Right forelimb (tissue), 1 donor: Measurements from ENCODE around the gene TCF25.
"Not testable (repeated sequence)": the region's sequence is repeated elsewhere in the genome, so short reads cannot be mapped to it uniquely, and the experiment has no call there.

ENCODE experiments used
- DNase-seq: peaks from one replicate; pipeline ENCODE4 v3.0.0-alpha.2; 2018

Gene TCF25

DNA sequence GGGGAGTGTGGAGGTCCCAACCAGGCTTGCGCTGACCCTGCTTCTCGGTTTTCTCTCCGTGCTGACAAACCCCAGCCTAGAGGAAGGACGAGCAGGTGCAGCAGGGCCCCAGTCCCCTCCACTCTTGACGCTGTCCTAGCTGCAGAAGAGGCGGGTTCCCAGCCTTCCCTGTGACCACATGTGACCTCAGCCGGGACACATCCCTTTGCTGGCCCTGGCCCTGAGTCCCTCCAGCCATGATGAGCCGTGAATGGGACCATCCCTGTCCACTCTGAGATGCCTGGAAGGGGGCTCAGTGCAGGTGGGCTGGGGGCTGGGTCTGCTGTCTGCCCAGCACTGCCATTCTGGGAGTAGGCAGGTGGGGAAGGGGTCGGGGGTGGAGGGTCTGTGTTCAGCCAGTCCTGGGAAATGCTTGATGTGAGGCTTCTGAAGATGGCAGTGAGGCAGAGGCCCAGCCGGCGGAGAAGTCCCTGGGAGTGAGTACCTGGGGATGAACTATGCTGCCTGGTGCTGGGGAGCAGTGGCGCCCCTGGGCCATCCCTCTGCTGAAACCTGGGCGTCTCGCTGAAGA, 47.8 kb downstream of the TCF25 start:
- DNase-seq: no peak

DNA sequence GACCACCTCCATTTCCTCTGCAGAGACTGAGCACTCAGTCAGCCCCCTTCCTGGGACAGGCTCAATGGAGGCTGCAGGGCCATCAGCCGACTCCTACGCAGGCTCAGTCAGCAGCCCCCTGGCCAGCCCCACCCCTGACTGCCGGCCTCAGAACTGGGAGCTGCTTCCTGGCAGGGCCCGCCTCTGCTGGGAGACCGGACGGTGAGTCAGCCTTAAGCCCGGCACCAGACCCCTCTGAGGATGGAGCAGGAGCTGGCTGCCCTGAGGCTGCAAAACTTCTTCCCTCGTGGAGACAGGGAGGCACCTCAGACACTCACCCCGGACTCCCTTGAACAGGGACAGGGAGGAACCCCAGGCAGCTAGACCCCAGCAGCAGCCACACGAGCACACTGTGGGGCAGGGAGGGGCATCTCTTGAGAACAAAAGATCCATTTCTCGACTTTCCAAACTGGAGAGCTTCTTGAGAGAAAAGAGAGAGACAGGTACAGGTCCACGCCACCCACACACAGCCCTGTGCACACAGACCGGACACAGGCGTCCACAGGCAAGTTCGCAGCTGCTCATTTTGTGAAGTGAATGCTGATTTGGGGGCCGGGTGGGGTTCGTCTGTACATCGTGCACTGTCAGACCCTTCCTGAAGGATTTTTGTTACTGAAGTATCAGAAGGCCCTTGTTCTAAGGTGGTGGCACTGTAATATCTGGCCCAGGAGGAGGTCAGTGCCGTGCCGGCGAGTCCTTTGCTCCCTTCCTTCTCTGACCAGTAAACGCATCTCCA, 48.5 kb downstream of the TCF25 start:
- peak; percentile 84 for DNase-seq

DNA sequence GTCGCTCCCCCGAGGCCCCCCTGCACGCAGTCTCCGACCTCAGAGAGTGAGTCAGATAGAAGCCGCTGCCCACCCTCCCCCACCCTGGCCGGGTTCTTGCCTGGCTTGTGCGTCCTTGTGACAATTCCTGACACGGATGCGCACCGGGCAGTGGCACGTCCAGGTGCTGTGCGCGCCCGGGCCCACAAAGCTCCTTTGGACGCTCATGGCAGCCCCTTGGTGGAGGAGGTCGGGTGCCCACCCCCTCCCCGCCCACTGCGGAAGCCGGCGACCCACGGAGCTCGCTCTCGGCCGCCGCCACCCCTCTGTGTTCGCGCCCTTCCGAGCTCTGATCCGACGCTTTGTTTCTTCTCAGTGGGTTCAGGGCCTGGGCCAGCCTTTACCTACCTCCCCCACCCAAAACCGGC, 49.1 kb downstream of the TCF25 start:
- peak; percentile 76 for DNase-seq

DNA sequence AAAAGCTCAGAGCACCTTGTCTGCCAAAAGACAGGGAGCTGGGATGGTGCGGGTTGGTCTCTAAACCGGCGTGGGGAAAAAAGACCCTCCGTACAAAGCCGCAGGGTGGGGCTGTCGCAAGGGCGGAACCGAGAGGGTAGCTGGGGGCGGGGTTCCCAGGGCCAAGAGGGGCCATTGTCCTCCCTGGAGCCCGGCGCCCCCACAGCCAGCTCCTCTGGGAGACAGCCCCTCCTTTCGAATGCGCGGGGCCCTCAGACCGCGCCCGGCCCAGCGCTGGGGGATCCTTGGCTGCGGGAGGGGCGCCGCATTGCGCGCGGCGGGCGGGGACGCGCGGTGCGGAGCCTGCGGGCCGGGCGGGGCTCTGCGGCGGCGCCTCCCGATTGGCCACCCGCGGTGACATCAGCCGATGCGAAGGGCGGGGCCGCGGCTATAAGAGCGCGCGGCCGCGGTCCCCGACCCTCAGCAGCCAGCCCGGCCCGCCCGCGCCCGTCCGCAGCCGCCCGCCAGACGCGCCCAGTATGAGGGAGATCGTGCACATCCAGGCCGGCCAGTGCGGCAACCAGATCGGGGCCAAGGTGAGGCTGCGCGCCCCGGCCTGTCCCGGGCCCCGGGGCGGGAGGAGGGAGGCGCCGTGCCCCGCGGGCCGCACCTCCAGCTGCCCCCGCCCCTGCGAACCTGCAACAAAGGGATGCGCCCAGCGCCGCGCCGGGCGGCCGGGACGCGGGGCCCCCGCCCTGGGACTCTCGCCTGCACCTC, 49.7 kb downstream of the TCF25 start, which contains the start of gene TUBB3:
TUBB3 (plus strand) TSS at position 459 of the 756 bp plus-strand sequence; CDS start at position 519, 60 bp downstream.
- DNase-seq: peak; percentile 80

DNA sequence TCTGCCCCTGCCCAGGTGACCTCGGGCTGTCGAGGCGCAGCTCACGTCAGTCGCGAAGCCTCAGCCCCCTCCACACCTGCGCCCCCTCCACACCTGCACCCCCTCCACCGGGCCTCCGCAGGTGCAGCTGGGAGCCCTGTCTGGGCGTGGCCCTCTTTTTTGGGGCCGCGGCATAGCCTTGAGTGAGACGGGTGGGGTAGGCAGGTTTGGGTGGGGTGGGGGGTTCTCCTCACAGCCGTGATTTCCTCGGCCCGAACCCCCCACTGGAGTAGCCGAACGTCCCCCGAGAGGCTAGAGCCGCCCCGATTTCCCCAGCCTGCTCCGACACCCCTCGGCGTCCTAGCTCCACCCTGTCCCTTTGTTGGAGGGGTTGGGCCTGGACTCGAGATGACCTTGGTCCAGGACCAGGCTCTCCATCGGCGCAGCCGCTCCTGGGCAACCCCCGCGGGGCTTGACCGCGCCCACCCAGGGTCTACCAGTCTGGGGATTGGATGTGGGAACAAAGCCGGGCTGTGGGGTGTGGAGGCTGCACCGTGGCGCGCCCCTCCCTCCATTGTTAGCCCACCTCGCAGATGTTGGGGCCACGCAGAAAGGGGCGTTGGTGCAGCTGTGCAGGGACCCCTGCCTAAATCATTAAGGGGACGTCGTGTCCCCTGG, 50.4 kb downstream of the TCF25 start:
- DNase-seq: no peak

DNA sequence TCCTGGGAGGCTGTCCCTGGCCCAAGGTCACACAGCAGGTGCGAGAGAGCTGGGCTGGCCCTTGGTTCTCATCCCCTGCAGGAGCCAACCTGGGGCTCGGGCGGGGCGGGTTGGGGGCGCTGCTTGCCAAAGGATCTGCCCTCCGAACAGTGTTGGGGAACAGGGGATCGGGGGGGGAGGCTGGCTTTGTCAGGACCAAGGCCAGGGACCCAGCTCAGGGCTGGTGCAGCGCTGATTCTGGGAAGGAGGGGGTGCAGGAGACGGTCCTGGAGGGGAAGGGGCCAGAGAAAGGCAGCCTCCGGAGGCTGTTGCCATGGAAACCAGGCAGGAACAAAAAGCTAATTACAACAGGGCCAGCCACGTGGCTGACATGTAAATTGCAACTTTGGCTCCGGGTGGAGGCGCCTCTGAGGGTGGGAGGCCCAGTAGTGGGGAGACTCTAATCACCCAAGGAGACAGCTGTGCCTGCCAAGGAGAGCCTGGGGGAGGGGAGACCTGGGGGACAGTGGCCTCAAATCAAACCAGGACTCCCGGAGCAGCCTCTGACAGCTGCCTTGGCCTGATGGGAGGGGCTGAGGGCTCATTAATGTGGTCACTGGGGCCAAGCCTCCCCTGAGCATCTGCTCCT, 51.0 kb downstream of the TCF25 start:
- peak; percentile 73 for DNase-seq

DNA sequence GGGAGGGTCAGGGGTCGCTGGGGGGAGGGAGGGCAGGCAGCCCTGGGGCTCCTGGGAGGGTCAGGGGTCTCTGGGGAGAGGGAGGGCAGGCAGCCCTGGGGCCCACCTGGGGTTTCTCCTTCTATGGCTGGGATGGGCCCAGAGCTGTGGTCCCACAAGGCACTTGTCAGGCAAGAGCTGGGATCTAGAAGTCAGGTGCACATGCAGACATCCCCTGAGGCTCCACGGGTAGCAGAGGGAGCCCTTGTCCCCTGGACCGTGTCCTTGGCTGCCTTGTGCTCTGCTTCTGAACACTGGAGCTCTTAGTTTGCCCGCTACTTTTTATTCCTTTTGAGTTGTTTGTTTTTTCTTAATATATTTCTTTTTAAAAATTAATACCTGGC, 51.5 kb downstream of the TCF25 start:
- no peak for DNase-seq

DNA sequence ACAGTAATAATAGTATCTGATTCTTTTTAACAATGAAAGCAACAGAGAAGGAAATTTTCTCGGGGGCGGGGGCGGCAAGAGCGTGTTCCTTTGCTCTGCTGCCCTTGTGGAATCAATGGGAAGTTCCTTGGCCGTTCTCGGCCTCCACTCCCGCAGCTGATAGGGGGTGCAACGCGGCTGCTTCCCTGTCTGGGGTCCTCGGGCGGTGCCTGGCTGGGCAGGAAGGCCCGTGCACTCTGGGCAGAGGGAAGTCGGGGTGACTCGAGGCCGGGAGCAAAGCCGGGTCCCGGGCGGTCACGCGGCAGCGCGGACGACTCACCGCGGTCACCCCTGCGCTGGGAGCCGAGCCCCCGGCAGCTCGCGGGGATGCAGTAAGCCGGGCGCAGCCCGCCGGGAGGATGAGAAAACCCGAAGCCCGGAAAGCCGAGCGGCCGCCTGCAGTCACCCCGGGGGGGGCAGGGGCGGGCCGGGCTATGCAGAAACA, 52.2 kb downstream of the TCF25 start:
- DNase-seq: no peak

DNA sequence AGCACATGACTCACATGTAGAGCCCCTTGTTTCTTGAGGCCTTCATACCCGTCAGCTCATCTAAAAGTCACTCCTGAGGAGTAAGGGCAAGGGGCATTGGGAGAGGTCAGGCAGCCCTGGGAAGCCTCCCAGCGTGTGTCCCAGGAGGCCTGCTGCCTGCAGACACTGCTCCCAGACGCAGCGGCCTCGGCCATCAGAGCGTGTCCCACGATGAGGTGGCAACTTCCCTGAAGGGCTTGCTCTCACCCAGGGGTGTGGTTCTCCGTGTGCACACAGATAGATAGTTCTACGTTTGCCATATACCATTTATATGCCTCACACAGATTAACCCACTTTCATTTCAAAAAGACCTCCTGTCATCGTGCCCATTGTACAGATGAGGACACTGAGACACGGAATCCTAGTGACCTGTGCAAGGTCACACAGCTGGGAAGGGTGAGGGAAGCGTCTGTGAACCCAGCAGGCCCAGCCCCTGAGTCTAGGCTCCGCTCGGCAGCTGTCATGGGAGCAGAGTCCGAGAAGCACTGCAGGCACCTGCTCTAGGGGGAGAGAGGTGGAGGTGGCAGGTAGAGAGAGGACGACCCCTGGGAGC, 58.0 kb downstream of the TCF25 start:
- DNase-seq: no peak

DNA sequence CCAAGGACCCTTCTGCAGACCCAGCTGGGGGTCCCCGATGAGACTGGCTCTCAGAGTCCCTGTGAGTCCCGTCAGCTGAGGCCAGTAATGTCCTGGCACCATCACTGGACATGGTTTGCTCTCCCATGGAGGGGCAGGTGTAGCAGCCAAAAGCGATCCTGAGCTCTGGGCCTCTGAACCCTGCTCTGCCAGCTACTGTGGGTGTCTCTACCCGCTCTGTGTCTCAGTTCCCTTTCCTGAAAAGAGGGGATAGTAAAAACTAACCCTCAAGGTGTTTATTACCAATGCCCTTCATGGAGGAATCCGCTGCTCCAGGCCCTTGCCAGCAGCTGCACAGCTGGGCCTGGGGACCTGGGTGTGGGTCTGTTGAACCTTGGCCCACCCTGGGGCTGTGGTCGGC, 58.6 kb downstream of the TCF25 start:
- no peak for DNase-seq

DNA sequence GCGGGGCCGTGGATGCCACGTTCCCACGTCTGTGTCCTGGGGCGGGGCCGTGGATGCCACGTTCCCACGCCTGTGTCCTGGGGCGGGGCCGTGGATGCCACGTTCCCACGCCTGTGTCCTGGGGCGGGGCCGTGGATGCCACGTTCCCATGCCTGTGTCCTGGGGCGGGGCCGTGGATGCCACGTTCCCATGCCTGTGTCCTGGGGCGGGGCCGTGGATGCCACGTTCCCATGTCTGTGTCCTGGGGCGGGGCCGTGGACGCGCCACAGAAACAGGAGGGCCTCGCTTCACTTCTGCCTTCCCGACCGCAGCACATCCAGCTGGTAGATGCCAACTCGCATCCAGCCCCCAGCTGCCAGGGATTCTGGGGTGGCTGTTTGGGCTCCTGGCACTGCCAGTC, 60.6 kb downstream of the TCF25 start:
- not testable (repeated sequence) for DNase-seq

DNA sequence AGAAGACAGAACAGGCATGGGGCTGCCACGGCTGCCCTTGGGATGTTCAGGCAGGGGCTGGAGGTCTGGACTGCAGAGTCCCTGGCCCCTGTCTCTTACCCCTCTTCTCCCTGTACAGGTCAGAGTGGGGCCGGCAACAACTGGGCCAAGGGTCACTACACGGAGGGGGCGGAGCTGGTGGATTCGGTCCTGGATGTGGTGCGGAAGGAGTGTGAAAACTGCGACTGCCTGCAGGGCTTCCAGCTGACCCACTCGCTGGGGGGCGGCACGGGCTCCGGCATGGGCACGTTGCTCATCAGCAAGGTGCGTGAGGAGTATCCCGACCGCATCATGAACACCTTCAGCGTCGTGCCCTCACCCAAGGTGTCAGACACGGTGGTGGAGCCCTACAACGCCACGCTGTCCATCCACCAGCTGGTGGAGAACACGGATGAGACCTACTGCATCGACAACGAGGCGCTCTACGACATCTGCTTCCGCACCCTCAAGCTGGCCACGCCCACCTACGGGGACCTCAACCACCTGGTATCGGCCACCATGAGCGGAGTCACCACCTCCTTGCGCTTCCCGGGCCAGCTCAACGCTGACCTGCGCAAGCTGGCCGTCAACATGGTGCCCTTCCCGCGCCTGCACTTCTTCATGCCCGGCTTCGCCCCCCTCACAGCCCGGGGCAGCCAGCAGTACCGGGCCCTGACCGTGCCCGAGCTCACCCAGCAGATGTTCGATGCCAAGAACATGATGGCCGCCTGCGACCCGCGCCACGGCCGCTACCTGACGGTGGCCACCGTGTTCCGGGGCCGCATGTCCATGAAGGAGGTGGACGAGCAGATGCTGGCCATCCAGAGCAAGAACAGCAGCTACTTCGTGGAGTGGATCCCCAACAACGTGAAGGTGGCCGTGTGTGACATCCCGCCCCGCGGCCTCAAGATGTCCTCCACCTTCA, 61.5 kb downstream of the TCF25 start:
- DNase-seq: no peak

DNA sequence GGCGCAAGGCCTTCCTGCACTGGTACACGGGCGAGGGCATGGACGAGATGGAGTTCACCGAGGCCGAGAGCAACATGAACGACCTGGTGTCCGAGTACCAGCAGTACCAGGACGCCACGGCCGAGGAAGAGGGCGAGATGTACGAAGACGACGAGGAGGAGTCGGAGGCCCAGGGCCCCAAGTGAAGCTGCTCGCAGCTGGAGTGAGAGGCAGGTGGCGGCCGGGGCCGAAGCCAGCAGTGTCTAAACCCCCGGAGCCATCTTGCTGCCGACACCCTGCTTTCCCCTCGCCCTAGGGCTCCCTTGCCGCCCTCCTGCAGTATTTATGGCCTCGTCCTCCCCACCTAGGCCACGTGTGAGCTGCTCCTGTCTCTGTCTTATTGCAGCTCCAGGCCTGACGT, 62.2 kb downstream of the TCF25 start:
- DNase-seq: not testable (repeated sequence)

DNA sequence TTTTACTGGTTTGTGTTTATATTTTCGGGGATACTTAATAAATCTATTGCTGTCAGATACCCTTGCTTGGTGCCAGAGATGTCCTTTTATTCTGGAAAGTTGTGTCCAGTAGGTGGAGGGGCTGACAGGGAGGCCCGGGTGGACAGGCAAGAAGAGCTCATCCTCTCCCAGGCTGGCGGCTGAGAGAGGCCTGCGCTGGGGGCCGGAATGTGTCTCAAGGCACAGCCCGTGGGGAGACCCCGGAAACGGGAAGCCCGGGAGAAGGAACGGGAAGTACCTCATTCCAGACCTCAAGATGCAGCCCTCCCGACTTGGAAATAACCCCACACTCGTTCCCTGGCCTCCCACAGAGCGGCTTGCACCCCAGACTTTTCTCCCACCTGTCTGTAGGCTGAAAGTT, 62.6 kb downstream of the TCF25 start:
- DNase-seq: no peak

DNA sequence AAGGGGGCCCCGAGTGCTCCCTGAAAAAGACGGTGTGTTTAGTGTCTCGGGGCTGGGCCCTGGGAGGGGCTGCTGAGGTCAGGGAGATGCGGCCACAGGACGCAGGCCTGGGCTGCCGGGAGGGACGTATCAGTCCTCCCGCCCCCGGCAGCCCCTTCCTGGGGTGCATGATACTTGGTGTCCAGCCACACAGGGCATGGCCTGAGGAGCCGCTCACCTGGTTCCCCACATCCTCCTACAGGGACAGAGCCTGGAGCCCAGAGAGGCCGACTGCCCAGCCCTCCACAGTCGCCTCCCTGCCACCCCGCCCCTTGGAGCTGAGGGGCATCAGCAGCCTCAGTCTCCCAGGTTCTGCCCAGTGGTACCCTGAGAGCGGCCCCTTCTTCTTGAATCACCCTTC, 63.1 kb downstream of the TCF25 start:
- no peak for DNase-seq

DNA sequence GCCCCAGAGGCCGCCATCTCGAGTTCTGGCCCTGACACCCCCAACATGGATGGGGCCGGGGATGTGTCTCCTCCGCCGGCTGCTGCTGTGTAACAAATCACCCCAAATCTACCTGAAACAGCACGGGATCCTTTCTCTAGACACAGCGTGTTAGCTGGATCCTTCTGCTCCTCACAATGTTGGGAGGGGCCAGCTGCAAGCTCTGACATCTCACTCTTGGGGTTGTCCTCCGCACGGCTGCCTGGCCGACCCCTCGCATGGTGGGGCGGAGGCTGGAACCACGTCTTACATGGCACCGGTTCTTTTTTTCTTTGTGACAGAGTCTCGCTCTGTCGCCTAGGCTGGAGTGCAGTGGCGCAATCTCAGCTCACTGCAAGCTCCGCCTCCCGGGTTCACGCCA, 63.6 kb downstream of the TCF25 start:
- no peak for DNase-seq

DNA sequence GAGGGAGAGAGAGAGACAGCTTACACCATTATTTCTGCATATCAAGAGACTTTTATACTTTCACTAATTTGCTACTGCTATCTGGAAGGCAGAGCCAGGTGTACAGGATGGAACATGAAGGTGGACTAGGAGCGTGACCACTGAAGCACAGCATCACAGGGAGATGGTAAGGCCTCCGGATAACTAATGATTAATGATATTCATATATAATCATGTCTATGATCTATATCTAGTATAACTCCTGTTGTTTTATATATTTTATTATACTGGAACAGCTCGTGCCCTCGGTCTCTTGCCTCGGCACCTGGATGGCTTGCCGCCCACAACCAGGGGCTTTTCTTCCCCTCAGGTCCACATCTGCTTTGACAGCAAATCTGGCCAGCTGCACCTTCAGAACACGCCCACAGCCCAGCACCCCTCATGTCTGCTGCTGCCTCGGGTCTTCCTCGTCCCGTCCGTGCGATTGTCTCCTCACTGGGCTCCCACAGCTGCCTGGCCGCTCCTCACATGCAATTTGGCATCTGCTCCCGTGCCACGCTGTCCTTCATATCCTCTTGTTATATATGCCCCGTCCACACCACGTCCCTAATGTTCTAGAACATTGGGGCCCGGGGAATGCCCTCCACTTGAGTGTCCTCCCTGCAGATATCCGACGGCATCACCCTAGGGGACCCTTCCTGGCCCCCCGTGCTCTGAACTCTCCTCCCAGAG, 64.9 kb downstream of the TCF25 start:
- no peak for DNase-seq

DNA sequence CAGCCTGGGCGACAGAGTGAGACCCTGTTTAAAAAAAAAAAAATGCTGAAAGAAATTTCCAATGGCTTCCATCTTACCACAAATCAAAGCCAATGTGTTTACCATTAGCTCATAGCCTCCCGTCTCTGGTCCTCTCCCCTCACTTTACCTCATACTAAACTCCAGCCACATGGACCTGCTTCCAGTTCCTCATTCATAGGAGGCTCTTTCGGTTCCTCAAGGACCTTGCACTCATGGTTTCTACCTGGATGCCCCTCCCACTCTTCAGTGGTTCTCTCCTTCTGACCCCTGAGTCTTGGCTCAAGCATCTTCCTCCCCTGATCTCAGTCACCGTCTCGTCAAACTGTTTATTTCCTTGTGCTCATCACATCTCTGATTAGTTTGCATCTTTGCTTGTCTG, 71.4 kb downstream of the TCF25 start:
- DNase-seq: no peak

DNA sequence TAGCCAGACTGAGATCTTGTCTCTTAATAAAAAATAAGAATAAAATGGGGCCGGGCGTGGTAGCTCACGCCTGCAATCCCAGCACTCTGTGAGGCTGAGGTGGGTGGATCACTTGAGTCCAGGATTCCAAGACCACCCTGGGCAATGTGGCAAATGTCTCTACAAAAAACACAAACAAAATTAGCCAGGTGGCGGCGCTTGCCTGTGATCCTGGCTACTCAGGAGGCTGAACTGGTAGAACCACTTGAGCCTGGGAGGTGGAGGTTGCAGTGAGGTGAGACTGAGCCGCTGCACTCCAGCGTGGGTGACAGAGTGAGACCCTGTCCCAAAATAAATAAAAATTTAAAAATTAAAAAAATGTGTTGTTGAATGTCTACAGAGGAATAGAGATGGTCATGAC, 72.3 kb downstream of the TCF25 start:
- DNase-seq: no peak

DNA sequence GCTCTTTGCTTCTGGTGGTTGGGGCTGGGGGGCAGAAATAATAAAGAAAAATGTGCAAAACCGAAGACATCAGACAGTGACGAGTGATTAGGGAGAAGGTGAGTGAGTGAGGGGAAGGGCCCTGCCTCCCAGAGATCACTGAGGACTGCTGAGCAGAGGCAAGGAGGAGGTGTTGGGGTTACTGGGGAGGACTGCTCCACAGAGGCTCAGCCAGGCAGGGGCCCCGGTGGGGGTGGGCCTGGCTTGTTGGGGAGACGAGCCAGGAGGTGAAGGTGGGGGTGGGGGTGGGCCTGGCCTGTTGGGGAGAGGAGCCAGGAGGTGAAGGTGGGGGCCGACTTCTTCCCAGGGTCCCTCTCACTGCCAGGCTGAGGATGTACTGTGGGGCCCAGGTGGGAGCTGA, 73.1 kb downstream of the TCF25 start:
- no peak for DNase-seq
